NCI-H2227 treated with DMSO at 0.1 percent for 48 hours (cell line): ENCODE measurements around the gene NLRX1.
"Not testable (repeated sequence)": the region's sequence is repeated elsewhere in the genome, so short reads cannot be mapped to it uniquely, and the experiment has no call there.

Experiments used
- DNase-seq: peaks from one replicate; lab custom pipeline; 2025; lab: John Stamatoyannopoulos, UW

Gene NLRX1

DNA sequence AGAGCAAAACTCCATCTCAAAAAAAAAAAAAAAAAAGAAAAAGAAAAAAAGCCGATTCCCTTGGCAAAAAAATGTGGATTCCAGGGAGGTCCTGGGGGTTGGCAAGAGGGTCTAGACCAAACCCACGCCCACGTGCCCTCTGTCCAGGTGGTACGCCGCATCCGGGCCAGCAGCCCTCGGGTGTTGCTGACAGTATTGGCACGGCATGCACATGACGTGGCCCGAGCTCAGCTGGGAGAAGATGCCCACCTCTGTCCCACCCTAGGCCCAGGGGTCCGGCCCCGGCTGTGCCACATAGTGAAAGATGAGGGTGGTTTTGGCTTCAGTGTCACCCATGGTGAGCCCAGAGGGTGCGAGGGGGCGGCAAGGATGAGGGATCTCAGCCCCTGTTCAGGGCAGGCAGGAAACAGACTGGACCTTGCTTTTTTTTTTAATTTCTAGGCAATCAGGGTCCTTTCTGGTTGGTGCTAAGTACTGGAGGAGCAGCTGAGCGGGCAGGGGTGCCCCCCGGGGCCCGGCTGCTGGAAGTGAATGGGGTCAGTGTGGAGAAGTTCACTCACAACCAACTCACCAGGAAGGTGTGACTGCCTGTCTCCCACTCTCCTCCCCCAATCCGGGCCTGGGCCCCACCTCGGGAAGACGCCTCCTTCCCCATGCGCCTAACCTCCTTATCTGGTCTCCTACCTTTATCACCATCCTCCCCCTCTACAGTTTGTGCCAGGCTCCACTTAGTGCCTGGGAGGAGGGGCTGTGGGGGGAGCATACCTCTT, 18.8 kb downstream of the NLRX1 start:
- DNase-seq = no peak

DNA sequence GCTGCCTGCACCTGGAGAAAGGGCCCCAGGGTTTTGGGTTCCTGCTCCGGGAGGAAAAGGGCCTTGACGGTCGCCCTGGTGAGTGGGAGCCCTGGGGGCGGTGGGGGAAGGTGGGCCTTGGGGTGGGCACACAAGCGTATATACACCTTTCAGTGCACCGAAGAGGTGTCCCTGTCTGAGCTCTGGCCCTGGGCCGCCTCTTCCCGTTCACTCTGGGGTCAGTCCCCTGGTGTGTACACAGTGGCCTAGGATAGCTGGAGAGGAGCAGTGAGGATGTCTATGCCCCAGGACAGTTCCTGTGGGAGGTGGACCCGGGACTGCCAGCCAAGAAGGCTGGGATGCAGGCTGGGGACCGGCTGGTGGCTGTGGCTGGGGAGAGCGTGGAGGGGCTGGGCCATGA, 19.5 kb downstream of the NLRX1 start:
- no peak for DNase-seq

GRCh38 chr11:119188887-119189286, 20.4 kb downstream of the NLRX1 start:
- no peak for DNase-seq

DNA sequence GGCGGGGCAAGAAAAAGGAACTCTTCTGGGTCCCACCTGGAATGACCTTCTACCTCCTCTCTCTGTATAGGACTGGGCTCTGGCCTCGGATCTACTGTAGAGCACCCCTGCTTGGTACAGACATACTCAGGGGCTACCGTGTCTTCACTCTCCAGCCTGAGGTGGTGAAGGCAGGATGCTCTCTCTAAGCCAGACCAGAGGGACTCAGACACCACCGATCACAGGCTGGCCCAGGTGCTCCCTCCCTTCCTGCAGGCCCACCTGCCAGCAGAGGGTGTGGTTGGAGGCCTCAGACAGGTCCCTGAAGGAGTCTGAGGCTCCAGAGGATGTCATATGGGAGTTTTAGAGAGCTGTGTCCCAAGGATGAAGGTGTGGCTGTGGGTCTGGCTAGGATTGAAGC, 20.9 kb downstream of the NLRX1 start:
- DNase-seq = no peak

DNA sequence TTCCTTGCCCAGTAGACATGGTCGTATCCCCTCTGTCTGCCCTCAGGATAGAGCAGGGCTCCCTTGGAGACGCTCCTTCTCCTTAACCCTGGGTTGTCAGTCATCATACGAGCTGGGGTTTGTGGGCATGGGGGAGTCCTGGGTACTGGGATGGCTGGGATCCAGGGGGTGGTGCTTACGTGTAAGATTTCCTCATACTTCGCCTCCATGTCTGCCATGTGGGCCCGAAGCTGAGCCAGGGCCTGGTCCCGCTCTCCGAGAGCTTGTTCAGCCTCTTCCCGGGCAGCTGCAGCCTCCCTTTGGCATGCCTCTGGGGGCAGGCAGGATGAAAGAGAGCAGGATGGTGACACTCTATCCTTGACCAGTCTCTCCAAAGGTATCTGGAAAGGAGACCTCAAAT, 22.0 kb downstream of the NLRX1 start:
- DNase-seq = no peak

GRCh38 chr11:119191265-119191664, 22.7 kb downstream of the NLRX1 start:
- DNase-seq = not testable (repeated sequence)

DNA sequence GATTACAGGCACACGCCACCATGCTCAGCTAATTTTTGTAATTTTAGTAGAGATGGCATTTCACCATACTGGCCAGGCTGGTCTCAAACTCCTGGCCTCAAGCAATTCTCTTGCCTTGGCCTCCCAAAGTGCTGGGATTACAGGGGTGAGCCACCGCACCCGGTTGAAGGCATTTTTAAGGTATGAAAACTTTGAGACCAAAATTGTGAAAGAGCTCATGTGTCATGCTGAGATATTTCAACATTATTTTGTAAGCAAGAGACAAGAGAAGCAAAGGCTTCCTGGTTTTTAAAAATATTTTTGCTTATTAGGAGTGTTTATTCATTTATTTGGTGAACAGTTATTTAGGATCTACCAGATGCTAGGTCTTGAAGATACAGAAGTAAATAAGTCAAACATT, 23.6 kb downstream of the NLRX1 start:
- no peak for DNase-seq

GRCh38 chr11:119193001-119193400, 24.5 kb downstream of the NLRX1 start:
- DNase-seq = no peak

GRCh38 chr11:119193626-119194025, 25.1 kb downstream of the NLRX1 start:
- DNase-seq = no peak

GRCh38 chr11:119194811-119195440, 26.4 kb downstream of the NLRX1 start:
- DNase-seq = no peak

GRCh38 chr11:119195680-119196079, 27.2 kb downstream of the NLRX1 start:
- peak; percentile 15 for DNase-seq

GRCh38 chr11:119196833-119197483, 28.4 kb downstream of the NLRX1 start:
- peak; percentile 69 for DNase-seq

- DNase-seq = no peak
Measured at GRCh38 chr11:119198925-119199324, 30.4 kb downstream of the NLRX1 start.

GRCh38 chr11:119201236-119201635, 32.7 kb downstream of the NLRX1 start:
- DNase-seq = not testable (repeated sequence)

GRCh38 chr11:119202554-119202953, 34.0 kb downstream of the NLRX1 start:
- DNase-seq = no peak

- DNase-seq = no peak
Measured at GRCh38 chr11:119204066-119204465, 35.5 kb downstream of the NLRX1 start.

DNA sequence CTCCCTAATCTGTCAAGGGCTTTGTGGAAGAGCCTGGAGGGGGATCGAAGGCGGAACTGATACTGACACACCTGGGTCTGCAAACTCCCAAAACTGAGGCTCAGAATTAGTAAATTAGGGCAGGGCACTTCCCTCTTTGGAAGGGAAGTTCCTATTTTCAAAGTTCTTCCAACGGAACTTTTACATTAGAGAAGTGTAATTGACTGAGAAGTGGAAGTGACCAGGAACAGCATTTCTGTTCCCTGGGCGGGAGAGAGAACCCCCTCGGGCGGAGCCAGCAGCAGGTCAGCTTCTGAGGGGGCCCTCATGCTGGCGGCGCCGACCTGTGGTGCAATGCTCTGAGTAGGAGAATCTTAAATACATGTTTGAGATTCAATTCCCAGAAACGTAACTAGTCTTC, 36.6 kb downstream of the NLRX1 start:
- no peak for DNase-seq

- DNase-seq = peak; percentile 83
Measured at GRCh38 chr11:119205574-119206510, 37.3 kb downstream of the NLRX1 start, which contains the start of gene CBL. CBL (plus strand) TSS chr11:119206339; CDS start chr11:119206418, 79 bp downstream.

- no peak for DNase-seq
Measured at GRCh38 chr11:119206511-119207414, 38.2 kb downstream of the NLRX1 start.

GRCh38 chr11:119207415-119207960, 39.0 kb downstream of the NLRX1 start:
- DNase-seq = no peak

- DNase-seq = no peak
Measured at GRCh38 chr11:119209186-119209585, 40.7 kb downstream of the NLRX1 start.
